CD4-positive, alpha-beta T cell treated with Interleukin-21 for 1 hour (primary cell): ENCODE measurements around the gene KLF4.
"Not testable (repeated sequence)": the region's sequence is repeated elsewhere in the genome, so short reads cannot be mapped to it uniquely, and the experiment has no call there.

ENCODE experiments used
- DNase-seq: peaks from one replicate; pipeline ENCODE4 v3.0.0-alpha.2; 2020

The KLF4 gene

DNA sequence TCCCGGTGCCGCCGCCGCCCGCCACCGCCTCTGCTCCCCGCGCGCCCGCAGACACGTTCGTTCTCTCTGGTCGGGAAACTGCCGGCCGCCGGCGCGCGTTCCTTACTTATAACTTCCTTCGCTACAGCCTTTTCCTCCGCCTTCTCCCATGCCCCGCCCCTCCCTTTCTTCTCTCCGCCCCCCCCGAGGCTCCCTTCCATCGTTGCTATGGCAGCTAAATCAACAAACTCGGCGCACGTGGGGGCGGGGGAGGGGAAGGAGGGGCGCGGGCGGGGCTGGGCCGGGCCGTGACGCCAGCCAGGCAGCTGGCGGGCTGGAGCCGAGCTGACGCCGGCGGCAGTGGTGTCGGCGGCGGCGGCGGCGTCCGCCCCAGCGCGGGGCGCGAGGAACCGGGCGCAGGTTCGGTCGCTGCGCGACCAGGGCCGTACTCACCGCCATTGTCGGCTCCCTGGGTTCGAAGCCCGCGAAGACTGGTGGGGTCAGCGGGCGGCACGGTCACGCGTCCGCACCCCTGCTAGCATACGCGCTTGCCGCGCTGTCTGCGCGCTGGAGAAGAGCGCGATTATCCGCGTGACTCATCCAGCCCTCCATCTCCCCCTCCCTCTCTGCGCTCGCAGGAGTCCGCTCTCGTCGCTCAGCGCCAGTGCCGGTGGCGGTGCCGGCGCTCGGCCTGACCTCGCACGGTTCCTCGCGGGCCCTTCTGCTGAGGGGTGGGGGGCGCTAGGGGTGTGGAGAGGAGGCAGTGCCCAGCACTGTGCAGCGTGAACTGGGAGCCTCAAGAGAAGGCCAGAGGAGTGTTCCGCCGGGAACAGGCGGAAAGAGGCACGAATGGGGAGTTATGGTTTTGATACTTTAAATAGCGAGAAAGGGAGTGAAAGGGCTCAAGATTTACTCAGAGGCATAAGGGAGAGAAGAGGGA is at the start of gene KLF4:
KLF4 (minus strand) TSS at position 83 of the 919 bp plus-strand sequence. CDS start 597 bp downstream, outside the sequence.
- peak; percentile 69 for DNase-seq

DNA sequence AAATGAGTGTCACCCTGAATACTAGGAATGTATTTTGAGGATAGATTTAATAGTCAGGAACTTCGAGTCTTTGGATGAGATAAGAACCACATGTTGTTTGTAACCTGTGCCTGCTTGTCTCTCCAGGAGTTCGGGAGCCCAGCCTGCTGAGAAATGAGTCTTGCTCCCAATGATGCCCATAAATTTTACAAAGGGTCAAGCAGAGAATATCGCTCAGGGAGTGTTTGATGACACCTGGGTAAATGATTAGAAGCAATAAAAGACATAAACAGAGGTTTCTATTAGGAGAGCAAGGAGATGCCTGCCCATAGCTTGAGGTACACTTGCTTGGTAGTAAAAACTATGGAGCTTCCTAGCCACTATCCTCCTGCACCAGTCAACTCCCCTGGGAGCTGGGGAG is 46.9 kb upstream of the KLF4 start:
- DNase-seq = no peak

DNA sequence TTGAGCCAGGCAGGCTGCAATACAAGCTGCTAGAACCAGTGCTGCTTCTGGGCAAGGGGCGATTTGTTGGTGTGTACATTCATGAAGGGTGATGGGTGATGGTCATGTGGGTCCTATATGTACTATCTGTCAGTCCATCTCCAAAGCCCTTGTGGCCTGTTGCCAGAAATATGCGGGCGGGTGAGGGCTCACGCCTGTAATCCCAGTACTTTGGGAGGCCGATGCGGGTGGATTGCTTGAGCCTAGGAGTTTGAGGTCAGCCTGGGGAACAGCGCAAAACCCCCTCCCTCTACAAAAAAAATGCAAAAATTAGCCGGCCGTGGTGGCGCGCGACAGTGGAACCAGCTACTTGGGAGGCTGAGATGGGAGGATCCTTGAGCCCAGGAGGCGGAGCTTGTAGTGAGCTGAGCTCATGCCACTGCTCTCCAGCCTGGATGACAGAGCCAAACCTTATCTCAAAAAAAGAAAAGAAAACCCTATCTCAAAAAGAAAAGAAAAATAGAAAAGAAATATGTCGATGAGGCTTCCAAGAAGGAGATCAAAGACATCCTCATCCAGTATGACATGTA is 45.0 kb upstream of the KLF4 start:
- DNase-seq = no peak

DNA sequence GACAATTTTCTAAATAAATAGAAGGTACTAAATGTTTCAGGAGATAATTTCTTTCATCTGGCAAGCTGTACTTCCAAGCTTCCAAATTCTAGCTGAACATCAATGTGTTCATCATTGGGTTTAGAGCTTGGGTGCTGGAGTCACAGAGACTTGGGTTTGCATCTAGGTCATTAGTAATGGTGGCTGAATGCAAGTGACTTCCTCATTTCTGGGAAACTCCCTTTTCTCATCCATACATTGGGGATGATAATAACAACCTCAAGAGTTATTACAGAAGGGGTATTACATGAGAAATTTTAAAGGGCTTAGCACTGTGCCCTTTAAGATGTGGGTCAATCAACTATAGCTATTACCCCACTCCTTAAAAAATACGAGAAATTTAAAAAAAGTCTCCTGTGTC is 41.1 kb upstream of the KLF4 start:
- no peak for DNase-seq

DNA sequence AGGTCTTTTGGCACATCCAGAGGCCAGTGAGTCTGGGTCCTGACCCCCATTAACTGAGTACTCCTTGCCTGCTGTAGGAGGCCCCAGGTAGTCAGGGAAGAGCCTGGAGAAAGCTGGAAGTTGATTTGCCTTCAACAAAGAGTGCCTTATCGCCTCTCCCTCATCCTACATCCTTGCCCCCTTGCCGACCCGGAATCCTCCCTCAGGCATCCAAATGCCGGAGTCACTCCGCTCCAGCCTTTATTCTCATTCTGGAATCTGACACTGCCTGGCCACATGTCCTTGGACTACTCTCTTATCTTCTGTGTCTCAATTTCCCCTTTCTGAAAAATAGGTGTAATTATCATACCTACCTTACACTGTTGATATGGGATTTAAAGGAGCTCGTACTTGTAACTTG is 39.1 kb upstream of the KLF4 start:
- no peak for DNase-seq

DNA sequence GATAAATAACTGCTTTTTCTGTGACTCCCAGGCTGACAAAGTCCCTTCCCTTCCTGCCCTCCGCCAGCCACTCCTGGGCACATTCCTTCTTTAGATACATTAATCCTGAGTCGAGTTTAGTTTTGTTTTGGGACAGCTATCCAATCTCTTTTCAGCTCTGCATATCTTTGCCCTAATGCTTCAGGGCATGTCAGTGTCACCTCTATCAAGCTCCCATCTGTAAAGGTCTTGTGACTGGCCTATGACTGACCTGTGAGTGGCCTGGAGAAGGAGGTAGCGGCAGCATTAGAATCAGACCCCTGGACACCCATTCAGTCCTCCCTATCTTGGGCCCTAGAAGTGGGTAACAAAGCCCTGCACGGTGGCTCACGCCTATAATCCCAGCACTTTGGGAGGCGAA is 34.0 kb upstream of the KLF4 start:
- no peak for DNase-seq

DNA sequence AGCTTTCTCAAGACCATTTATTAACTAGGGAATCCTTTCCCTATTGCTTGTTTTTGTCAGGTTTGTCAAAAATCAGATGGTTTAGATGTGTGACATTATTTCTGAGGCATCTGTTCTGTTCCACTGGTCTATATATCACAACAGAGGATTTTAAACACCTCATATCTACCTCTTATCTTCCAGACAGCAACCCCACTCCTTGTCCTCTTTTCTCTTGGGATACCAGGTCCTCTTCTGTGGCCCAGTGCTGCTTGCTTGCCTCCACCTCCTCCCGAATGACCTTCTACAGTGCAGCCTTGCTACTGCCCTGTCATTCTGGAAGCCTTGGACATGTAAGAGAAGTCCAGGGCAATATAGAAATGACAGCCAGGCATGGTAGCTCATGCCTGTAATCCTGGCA is 30.6 kb upstream of the KLF4 start:
- DNase-seq = no peak

DNA sequence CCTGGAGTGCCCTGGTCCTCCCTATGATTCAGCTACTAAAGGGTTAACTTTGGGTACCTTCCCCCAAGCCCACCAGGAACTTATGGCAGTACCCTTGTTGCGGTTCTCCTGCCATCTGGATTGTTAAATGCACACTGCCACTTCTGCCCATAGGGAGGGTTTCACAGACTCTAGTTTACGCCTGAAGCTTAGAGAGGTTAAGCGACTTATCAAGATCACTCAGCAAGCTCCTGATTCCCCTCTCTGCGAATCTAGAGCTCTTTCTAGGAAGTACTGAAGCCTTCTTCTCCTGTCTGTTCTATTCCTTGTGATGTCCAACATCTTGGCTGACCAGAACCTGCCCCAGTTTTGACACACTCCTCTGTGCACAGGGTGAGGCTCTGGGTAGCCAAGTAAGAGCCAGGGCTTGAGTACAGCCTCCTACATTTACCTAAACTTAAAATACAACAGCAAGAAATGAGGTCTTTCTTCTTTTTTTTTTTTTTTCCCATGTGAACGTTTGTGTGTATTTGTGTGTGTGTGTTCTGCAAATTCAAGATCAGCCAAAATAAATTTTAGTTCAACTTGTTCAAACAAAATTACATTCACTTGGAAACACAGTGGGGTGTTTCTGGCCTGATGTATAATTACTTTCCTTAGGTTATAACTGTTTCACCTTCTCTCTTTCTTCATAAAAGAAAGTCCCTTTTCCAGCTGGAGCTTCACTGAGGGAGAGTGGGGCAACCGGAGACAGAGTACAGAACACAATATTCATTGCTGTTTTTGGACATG is 28.7 kb upstream of the KLF4 start:
- DNase-seq = no peak

DNA sequence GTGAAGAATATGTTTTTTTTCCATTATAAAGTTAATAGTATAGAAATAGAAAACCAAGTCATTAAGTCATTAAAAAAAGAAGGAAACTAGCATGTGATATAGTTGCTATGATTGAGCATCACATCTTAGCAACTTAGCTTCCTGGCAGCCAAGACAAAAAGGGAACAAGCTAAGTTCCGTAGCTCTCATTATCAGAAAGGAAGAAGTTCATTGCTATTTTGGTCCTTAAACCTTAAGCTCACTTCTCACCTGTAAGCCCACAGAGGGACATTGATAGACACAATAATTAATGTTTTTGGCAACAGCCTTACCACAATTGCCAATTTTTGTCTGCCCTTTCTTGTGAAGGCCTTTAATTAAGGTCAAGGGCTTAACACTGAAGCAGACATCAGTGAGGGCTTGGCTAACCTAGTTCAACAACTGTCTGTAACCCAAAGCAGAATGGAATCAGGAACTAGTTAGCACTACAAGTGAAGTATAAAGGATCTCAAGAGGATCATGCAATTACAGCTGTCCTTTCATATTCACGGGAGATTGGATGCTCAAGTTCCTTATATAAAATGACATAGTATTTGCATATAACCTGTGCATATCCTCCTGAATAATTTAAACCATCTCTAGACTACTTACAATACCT is 24.0 kb upstream of the KLF4 start:
- peak; percentile 18 for DNase-seq

DNA sequence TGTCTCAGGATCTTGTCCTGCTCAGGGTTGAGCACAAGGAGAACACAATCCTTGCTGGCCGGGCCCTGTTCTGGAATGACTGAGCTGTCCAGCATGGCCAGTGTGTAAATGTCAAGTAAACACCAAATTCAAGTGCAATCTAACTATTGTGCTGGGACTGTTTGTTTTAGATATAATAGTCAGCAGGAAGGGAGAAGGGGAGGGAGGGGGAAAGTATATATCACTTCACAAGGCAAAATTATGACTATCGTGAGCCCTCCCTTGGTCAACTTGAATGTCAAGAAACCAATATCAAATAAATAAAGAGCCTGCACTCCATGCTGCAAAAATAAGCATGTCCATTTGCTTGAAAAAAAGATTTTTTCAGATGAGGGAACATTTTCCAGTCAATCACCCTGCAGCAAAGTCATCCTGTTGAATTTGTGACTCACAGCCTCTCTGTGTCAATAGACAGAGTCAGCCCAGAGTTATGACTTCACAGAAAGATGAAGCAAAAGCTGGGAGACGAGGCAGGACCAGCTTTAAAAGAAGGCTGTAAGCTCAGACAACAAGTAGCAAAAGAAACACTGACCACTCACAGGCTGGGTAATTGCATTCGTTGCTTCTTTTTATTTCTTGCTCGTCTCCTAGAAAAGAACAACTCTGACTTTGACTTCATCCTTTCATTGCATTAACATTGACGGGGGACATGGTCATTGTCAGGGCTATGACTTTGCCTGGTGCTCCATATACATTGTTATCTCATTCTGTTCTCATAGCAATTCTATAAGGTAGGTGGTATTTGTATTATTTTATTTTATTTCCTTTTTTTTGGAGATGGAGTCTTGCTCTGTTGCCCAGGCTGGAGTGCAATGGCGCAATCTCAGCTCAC is 15.3 kb upstream of the KLF4 start:
- DNase-seq = no peak

DNA sequence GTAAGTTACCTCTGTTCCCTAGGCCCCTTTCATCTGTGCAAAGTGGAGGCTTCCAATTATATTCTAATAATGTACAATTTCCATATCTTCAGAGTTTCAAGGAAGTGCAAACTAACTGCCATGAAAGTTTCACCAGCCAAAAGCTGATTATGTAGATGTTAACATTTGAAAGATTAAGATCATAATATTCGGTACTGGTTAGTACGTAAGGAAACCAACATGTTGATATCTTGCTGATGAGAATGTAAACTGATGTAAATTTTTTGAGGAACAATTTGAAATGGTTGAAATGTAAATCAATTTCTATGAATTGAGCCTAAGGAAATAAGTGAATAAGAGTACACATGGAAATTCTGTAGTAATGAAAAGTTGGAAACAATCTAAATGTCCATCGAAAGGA is 12.9 kb upstream of the KLF4 start:
- DNase-seq = no peak

DNA sequence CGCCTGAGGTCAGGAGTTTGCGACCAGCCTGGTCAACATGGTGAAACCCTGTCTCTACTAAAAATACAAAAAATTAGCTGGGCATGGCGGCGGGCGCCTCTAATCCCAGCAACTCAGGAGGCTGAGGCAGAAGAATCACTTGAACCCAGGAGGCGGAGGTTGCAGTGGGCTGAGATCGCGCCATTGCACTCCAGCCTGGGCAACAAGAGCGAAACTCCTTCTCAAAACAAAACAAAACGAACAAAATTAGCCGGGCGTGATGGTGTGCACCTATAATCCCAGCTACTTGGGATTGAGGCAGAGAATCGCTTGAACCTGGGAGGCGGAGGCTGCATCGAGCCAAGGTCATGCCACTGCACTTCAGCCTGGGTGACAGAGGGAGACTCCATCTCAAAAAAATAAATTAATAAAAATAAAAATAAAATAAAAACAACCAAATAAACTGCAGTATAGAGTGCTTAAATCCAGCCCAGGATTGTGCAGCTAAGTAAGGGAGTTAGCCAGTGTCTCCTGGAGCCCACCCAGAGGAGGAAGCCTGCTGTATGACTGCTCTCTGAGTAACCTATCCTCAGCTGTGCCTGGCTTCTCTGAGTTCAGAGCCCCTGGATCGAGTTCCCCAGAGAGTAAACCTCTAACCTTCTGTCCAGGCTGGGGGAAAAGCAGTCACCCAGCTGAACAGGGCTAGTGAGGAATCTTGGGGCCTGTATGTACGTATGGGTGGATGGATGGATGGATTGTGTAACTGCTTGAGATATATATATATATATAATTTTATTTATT is 11.0 kb upstream of the KLF4 start:
- not testable (repeated sequence) for DNase-seq

DNA sequence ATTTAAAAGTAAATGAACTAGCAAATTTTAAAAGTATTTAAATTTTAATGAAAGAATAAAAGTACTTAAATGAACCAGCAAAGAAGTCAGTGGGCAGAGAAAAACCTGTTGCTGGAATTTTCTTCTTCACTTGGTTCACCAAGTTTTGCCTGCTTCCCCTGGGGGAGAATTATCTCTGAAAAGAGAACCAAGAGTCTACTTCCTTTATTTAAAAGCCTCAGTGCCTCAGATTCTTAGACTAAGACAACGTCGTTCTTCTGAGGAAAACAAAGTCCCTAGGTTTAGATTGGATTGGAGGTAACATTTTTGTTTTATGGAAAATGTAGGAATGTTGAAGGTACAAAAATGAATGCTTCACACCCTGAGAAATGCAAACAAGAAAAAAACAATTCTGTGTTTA is 7.4 kb upstream of the KLF4 start:
- no peak for DNase-seq

DNA sequence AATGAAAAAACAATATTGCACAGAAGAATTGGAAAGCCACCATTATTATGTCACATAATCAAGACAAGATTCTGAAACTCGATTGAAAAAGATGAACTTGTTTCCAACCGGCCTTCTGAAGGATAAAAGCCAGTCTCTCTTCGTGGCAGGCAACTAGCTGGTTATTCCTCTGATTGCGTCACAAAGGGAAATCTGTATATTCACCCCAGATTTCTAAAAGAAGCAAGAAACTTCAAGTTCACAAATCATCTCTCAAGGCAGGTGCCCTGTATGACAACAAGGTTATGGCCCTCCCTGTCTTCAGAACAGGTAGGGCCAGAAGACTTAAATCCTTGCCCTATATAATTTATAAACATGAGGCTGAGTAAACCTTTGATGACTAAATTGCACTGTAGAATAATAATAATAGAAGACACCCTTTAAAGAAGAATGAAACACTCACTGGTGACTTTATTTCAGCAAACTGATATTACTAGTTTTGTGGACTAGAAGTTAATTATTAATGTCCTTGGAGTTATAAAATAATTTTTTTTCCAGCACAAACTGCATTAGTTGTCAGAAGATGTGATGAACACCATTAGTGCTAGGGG is 2.9 kb upstream of the KLF4 start:
- no peak for DNase-seq

DNA sequence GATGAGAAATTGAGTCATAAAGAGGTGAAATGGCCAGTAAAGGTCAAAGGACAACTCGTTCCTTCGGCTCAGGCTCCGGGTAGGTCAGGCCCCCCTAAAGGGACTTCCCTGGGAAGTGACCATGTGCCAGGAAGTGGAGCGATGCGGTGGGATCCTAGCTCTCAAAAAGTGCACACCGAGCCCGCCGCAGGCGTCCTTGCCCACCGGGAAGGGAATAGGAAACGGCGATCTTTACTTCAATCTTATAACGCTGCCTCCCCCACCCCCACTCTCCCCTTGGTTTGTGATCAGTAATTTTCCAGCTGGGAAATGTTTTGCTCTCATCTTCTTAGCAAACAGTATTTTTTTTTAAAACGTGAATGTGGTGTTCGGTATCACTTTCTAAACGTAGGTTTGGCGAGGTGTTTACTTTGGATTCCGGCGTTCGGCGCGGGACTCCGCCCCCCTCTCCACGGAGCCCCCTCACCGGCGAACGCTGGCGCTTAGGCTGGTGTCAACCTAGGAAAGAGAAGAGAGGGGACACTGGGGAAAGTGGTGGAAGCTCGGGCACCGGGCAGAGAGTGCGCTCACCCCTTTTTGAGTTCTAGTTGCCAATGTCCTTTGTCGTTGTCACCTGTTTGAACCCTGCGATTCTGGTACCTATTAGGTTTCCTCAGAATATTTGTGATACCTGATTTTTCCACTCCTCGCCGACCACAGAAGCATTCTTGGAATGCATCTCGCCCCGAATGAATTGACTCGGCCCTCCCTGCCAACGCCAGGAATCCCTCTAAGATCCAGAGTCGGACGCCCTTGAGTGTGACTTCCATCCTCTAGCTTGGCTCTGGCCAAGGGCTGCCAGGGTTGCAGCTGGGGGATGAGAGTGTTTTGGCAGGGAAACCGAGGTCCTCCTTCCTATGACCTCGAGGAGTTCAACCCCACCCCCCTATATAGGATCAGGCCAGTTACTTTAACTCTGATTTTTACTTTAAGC is 1.8 kb upstream of the KLF4 start:
- no peak for DNase-seq

DNA sequence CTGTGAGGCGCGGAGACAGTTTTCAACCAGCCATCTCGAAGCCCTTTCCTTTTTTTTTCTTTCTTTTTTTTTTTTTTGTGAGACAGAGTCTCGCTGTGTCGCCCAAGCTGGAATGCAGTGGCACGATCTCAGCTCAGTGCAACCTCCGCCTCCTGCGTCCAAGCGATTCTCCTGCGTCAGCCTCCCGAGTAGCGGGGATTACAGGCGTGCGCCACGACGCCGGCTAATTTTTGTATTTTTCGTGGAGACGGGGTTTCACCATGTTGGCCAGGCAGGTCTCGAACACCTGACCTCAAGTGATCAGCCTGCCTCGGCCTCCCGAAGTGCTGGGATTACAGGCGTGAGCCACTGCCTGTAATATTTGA is 1.0 kb upstream of the KLF4 start:
- not testable (repeated sequence) for DNase-seq

DNA sequence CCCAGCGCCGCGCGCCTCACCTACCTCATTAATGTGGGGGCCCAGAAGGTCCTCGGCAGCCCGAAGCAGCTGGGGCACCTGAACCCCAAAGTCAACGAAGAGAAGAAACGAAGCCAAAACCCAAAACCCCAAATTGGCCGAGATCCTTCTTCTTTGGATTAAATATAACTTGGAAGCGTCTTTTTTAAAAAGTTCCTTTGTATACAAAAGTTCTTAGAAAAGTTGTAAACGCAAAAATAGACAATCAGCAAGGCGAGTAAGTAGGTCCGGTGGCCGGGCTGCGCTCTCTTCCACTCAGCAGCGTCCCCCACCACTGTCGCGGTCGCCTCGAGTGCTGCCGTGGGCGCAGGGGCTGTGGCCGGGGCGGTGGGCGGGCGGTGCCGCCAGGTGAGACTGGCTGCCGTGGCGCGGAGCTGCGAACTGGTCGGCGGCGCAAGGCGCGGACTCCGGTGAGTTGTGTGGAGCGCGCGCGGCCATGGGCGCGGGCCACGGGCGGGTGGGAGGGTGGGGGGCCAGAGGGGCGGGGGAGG is 360 bp downstream of the KLF4 start:
- DNase-seq = no peak

DNA sequence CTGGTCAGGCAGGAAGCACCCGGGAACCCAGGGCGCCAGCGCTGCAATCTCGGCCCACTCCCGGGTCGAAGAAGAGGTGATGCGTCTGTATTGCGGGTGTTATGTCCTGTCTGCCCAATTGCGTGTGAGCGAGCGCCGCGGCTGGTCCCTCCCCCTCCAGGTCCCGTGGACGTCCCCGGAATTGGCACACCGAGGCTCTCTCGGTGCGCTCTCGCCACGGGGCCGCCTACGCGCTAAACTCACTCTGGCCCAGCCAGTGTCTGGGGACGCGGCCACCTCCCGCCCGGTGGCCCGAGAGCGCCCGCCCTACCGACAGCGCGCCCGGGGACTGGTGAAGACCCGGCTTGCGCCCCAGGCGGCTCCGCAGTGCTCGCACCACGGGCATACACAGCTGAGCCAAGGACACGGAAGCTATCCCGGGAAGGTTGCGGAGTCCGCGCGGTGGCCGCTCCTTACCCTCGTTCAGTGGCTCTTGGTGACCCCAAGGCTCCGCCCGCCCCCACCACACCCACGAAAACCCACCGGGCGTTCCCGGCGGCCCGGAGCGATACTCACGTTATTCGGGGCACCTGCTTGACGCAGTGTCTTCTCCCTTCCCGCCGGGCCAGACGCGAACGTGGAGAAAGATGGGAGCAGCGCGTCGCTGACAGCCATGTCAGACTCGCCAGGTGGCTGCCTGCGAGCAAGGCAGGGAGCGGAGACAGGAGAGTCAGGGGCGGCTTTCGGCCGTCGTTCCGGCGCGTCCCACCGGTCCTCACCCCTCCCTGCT is 1.0 kb downstream of the KLF4 start:
- DNase-seq = peak; percentile 26
